K562 treated with DMSO at 1 percent for 24 hours (cell line): ENCODE data around the gene TMEM45A. TPM values are rescaled to one million over a fixed set of nuclear protein-coding genes. Genes with fewer than 3 reads are reported as not detected.

Experiments used
- total RNA-seq: library from RNA; unstranded; fragments of 300-600 nt; gene quantifications from 2 replicates; pipeline ENCODE4 v1.2.3, GENCODE V29; 2022; ENCODE audit warnings: low read depth; ENCODE audit not compliant: insufficient read depth

TMEM45A gene
- 1.9 and 3.8 TPM in 2 replicates for total RNA-seq

GRCh38 chr3:100492059-100493006 lies at the start of gene TMEM45A:
TSS of gene TMEM45A (plus strand) at chr3:100492619. CDS start at chr3:100555212, 62,593 bp downstream.

DNA sequence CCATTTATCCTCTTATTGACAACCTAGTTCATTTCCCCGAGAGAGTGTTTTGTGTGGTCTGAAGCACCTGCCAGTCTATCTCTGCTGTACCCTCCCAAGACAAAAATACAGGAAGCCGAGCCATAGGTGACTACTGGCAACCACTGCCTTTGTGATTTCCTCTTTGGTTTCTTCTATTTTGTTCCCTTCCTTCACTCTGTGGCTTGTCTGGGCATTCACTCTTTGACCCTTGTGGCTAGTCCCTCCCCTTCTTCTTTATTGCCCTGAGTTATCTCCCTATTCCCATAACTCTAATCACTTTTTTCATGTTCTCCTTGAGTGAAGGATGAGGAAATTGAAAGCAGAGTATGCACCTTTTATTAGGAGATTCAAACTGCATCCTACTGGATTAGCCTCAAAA lies 116.9 kb downstream of the TMEM45A start, which contains the start of gene ADGRG7:
ADGRG7 (plus strand) TSS at position 297 of the 400 bp plus-strand sequence. CDS start 256 bp downstream, outside the sequence.

Other genes starting within 250 kb of the TMEM45A start
- 10.2 and 16.8 TPM in 2 replicates for gene TBC1D23, start 231.6 kb upstream of the TMEM45A start, total RNA-seq
- gene NIT2, start 157.9 kb upstream of the TMEM45A start, total RNA-seq: 15.9 and 19.5 TPM in 2 replicates
- 17.4 and 19.8 TPM in 2 replicates for gene TOMM70, start 91.5 kb upstream of the TMEM45A start, total RNA-seq
- 3.1 and 3.6 TPM in 2 replicates for gene LNP1, start 91.1 kb upstream of the TMEM45A start, total RNA-seq
- not detected in 2 replicates for gene ADGRG7, start 117.0 kb downstream of the TMEM45A start, total RNA-seq
- gene TFG, start 216.9 kb downstream of the TMEM45A start, total RNA-seq: 60.0 and 72.1 TPM in 2 replicates